Astrocyte of the spinal cord (primary cell): Measurements from ENCODE around the gene GDF9.

Experiments used
- DNase-seq: peaks from one replicate; pipeline ENCODE4 v3.0.0; 2011; ENCODE audit warnings: low read depth, low spot score
- H3K4me3 ChIP-seq: 2 replicates; pipeline ENCODE4 v1.5.1; 2011; ENCODE audit warnings: low read depth, mild to moderate bottlenecking, low read length, moderate library complexity
- in situ Hi-C: cut with HindIII; loops from 2 replicates; pipeline ENCODE4 v1.10.0; 2017; ENCODE audit warnings: low sequenced_read_pairs
- TF ChIP-seq, protein P1 (sequence below): IDR thresholded peaks from 2 replicates; pipeline ENCODE4 v1.5.1; 2012; ENCODE audit warnings: low read depth, mild to moderate bottlenecking, low read length, inconsistent platforms

GDF9 gene

DNA sequence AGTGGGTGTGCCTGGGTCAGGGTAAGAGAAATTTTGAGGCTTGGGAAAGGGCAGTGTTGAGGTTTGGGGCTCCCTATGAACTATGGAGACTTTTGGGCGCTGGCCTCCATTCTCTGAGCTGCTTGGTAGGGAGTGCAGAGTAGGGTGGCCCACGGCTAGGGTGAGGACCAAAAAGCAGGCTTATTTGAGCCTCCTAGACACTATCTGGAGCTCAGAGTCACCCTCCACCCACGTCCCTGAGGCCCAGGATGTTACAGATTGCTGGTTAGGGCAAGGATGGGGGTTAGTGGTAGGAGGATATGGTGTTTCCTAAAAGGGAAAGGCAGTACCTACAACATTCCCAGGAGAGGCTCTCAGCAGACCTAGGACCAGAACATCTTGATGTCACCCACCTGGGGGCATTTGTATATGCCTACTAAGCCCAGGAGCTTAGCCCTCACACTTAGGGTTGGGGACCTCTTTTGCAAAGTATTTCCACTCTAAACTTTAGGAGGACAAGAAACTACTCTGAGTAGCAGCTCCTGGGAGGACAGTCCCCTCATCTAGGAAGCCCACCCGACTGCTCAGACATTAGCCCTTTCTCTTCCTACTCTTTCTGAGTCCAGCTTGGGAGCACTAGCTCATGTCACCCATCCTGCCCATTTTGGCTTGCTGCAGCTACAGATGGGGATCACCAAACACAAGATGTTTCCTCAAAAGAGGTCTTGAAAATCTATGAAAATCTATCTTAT is 38.2 kb downstream of the GDF9 start:
- DNase-seq = no peak
- no peak overlapping the region for H3K4me3 ChIP-seq
- TF ChIP-seq, protein P1, sequence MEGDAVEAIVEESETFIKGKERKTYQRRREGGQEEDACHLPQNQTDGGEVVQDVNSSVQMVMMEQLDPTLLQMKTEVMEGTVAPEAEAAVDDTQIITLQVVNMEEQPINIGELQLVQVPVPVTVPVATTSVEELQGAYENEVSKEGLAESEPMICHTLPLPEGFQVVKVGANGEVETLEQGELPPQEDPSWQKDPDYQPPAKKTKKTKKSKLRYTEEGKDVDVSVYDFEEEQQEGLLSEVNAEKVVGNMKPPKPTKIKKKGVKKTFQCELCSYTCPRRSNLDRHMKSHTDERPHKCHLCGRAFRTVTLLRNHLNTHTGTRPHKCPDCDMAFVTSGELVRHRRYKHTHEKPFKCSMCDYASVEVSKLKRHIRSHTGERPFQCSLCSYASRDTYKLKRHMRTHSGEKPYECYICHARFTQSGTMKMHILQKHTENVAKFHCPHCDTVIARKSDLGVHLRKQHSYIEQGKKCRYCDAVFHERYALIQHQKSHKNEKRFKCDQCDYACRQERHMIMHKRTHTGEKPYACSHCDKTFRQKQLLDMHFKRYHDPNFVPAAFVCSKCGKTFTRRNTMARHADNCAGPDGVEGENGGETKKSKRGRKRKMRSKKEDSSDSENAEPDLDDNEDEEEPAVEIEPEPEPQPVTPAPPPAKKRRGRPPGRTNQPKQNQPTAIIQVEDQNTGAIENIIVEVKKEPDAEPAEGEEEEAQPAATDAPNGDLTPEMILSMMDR = no peak
- in situ Hi-C loops = no loop called here

DNA sequence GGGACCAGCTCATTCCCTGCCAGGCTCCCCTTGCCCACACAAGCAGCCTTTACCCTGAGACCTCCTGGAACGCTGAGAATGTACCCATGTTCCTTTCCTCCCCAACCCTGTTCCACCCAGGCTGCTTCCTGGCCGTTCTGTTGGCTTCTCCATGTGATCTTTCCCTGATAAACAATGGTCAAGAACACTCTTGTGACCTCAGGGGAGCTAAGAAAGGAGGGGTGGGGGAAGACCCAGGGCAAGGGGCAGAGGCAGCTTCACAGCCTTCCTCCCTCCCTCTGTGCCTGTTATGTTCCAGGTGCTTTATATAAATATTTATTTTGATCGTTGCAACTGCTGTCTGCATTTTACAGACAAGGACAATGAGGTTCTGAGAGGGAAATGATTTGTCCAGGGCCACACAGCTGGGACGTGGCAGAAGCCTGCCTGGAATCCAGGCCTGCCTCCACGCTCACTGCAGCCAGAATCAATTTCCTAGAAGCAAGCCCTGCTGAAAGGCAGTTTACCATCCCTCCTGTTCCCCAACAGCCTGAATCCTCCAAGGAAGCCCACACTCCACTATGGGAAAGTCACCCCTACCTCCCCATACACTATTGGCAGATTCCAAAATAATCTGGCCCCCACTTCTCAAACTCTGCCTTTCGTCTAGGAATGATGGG is 39.7 kb downstream of the GDF9 start:
- H3K4me3 ChIP-seq = no peak overlapping the region
- TF ChIP-seq, protein P1 = no peak
- DNase-seq = no peak
- in situ Hi-C loops = no loop called here

DNA sequence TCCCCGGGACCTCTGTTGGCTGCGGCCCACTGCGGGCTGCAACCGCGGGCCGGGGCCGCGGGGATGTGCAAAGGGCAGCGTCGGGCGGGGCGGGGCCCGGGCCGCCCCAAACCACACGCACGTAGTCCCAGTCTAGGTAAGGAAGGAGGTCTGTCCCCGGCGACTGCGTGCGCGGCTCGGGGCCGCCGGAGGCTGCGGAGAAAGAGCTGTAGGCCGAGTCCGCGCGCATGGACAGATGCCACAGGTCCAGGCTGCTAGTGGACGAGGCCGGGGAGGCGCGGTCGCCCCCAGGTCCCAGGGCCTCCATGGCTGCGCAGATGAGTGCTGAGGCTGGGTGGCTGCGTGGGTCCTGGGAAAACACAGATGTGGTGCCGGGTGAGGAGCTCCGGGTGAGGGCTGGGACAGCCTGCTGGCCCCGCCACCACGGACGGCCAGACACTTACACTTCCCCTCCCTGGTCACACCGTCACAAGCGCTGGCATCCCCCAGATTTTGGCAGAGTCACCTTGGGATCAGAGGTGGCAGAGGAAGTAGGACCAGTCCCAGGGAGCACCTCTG is 40.4 kb downstream of the GDF9 start:
- in situ Hi-C loops = no loop called here
- no peak for DNase-seq
- no peak overlapping the region for H3K4me3 ChIP-seq
- TF ChIP-seq, protein P1 = no peak

DNA sequence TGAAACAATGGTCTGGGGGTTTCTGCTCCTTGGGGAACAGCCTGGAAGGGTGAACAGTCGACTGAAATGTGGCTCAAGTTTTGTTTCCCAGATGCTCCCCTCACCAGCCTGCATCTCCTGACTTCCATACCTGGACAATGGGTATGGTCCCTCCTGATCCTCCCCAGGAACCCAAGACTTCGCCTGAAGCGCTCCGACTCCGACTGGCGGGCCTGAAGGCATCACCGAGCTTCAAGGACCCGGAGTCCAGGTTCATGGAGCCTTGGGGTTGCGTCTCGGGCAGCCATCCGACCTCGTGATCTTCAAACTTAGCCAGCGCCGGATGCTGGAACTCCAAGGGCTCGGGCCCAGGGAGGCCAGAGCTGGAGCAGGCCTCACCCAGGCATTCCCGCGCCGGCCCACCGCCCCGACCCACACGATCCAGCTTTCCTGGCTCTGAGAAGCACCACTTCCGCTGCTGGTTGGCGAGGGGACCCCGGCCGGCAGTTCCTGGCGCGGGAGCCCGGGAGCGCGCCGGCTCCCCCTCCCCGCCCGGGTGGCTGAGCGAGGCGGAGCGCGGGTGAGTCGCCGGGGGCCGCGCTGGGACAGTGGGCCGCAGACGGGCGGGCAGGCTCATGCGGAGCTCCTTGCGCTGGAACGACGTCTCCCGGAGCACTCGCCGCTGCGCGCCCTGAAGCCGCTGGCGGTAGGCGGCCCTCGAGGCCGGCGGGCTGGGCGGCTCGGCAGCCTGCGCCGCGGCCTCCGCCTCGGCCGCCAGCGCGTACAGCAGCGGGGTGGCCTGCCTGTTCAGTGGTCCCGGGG is 41.0 kb downstream of the GDF9 start:
- in situ Hi-C loops = no loop called here
- TF ChIP-seq, protein P1 = no peak
- no peak overlapping the region for H3K4me3 ChIP-seq
- DNase-seq = no peak

DNA sequence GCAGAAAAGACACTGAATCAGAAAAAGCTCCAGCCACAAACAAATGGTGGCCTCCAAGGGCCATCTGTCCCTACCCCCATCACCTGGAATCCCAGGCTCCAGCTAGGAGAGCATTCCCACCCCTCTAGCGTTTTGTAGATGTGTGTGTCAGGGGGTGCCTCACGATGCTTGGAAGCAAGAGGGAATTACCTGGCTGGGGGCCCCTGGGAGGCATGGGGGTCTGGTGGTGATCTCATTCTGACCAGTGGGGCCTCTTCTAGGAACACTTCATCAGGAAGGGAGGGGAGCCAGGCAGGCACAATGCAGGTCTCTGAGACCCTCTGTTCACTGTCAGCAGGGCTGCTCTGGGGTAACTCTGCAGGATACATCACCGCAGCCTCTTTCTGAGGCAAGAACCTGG is 41.8 kb downstream of the GDF9 start:
- DNase-seq = no peak
- in situ Hi-C loops = no loop called here
- H3K4me3 ChIP-seq = no peak overlapping the region
- TF ChIP-seq, protein P1 = no peak

DNA sequence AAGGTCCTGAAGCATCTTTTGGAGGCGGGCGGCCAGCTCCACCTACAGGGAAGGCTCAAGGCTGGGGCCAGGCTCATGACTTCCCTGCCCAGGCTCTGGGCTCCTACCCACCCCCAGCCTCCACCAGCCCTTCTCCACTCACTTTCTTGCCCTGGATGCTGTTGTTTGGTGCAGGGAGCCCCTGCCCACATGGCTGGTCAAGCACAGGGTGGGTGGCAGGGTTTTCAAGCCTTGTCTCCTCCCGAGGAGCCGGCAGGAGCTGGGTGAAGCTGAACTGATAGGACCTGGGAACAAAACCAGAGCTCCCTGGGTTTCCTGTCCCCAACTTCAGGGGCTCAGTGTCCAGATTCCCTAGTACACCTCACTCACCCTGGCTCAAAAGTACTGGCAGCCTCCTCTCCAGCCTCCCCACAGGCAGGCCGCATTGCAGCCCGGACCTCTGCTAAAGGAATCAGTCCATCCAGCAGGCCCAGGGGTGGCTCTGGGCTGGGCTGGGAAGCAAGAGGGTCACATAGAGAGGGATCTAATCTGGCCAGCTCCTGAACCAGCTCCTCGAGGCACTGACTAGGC is 42.7 kb downstream of the GDF9 start:
- in situ Hi-C loops = no loop called here
- TF ChIP-seq, protein P1 = no peak
- DNase-seq = no peak
- H3K4me3 ChIP-seq = no peak overlapping the region
